Right lobe of liver (tissue), 6 donors: ENCODE results near the gene FIZ1. TPM values are rescaled to one million over a fixed set of nuclear protein-coding genes. Genes with fewer than 3 reads are reported as not detected.

Experiments
- ATAC-seq, 4 donors: fragments of 200-7000 bp; cut with Tn5 transposase; one replicate each; pipeline ENCODE4 v1.9.1; 2020; ENCODE audit warnings: mild to moderate bottlenecking in 4 of 4, moderate library complexity in 4 of 4
- DNase-seq, 3 donors: peaks; one replicate each; pipeline ENCODE4 v3.0.0-alpha.2; 2020
- H3K27ac ChIP-seq, 3 donors: fragments of 200-600 bp; one replicate each; pipeline ENCODE4 v1.8.0; 2022
- H3K27me3 ChIP-seq, 2 donors: fragments of 200-600 bp; one replicate each; pipeline ENCODE4 v1.8.0; 2022
- H3K36me3 ChIP-seq, 4 donors: fragments of 200-600 bp; sonication (generic) in 1 of 4; one replicate each; pipeline versions ENCODE4 v1.5.1 to v1.8.0; 2017 to 2022; ENCODE audit warnings: control low read depth in 1 of 4
- H3K4me1 ChIP-seq, 4 donors: fragments of 200-600 bp; sonication (generic) in 1 of 4; one replicate each; pipeline versions ENCODE4 v1.5.1 to v1.8.0; 2017 to 2022; ENCODE audit warnings: control low read depth in 1 of 4
- H3K4me3 ChIP-seq, 3 donors: fragments of 200-600 bp; one replicate each; pipeline ENCODE4 v1.8.0; 2022
- H3K9me3 ChIP-seq, 4 donors: fragments of 200-600 bp; sonication (generic) in 1 of 4; one replicate each; pipeline versions ENCODE4 v1.5.1 to v1.8.0; 2017 to 2022; ENCODE audit warnings: control low read depth in 1 of 4
- CTCF ChIP-seq, 4 donors: fragments of 200-600 bp in 3 of 4; fragments of 450-650 bp in 1 of 4; IDR thresholded peaks; one replicate each; pipeline versions ENCODE4 v1.5.1 to v1.8.0; 2016 to 2022; ENCODE audit warnings: antibody characterized with exemption in 4 of 4, mild to moderate bottlenecking in 2 of 4
- POLR2A ChIP-seq: fragments of 450-650 bp; IDR thresholded peaks from one replicate; pipeline ENCODE4 v1.6.1; 2017; ENCODE audit warnings: antibody characterized with exemption, mild to moderate bottlenecking
- WGBS: methylation state at CpG from one replicate; pipeline ENCODE4 v1.1.6; 2018; ENCODE audit warnings: low coverage, low lambda C conversion rate; ENCODE audit not compliant: insufficient coverage; ENCODE audit errors: missing lambda C conversion rate; 5-methylcytosine and 5-hydroxymethylcytosine counted together
- intact Hi-C, 2 donors: fragments of 100-400 bp; cut with DNase I; formaldehyde crosslinking; loops; one replicate each; pipeline versions ENCODE4 v1.11.2 to v1.14.1; 2022
- total RNA-seq, 6 experiments: library from RNA; depleted of rRNA in 2 of 6; stranded (reverse); fragments of >200 nt in 2 of 6; fragmentation: NEBNext Ultra II Directional in 3 of 6; extraction: Animal tissue kit (Norgen Biotek cat#: 25700) in 3 of 6; gene quantifications; one replicate each; pipeline versions ENCODE4 v1.1.0 to v1.2.4, GENCODE V29; 2016 to 2023
- donor health status: DM: no; HTN: yes; CAD: no.
- donor health status: DM: no; HTN: no; CAD: no.
- donor health status: DM: no; HTN: no; CAD: no.
- donor health status: DM: no; HTN: yes; CAD: no.
- donor health status: DM: no; HTN: yes; CAD: no.

The FIZ1 gene
- total RNA-seq, 6 experiments from 2014 or later: 3.0 to 13.1 (median 5.1) TPM

DNA sequence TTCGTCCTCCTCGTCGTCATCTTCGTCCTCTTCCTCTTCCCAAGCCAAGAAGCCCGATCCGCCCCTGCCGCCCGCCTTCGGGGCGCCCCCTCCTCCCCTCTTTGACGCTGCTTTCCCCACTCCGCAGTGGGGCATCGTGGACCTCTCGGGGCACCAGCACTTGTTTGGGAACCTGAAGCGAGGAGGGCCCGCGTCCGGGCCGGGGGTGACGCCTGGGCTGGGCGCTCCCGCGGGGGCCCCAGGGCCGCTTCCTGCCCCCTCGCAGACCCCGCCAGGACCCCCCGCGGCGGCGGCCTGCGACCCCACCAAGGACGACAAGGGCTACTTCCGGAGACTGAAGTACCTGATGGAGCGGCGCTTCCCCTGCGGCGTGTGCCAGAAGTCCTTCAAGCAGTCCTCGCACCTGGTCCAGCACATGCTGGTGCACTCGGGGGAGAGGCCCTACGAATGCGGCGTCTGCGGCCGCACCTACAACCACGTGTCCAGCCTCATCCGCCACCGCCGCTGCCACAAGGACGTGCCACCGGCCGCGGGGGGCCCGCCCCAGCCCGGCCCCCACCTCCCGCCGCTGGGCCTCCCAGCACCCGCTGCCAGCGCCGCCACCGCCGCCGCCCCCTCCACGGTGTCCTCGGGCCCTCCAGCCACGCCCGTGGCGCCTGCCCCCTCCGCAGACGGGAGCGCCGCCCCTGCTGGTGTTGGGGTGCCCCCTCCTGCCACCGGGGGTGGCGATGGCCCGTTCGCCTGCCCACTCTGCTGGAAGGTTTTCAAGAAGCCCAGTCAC, 14.8 kb upstream of the FIZ1 start:
- 87% methylated on average over 10 of the region's 75 CpGs for WGBS
- Histone ChIP-seq H3K36me3 (peaks cover 0 to 14% (median 0%) of the 10 kb centered on the region in 4 donors), H3K27me3 (no peaks in the 10 kb centered on the region), H3K4me1 (no peaks in the 10 kb centered on the region), H3K4me3 (no peak overlapping the region), H3K9me3 (no peaks in the 10 kb centered on the region), H3K27ac (no peak overlapping the region)
- no peak for TF ChIP-seq CTCF (IDR thresholded peaks at IDR 0.05)
- no peak for TF ChIP-seq POLR2A
- intact Hi-C loops: no loop called here
- DNase-seq: no peak
- ATAC-seq: no peak

DNA sequence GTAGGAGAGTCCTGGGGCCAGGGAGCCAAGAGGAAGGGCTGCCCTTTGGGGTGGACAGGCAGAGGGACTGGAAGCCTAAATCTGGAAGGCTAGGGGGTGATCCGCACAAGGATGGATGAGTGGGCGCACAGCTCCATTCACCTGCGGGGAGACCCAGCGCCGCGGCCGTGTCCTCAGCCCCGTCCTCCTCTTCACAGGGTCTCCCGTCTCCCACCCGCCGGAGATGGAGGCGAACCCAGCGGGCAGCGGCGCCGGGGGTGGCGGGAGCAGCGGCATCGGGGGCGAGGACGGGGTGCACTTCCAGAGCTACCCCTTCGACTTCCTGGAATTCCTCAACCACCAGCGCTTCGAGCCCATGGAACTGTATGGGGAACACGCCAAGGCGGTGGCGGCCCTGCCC, 14.1 kb upstream of the FIZ1 start:
- WGBS: 100% methylated on average over 3 of the region's 27 CpGs
- Histone ChIP-seq H3K4me3 (no peak overlapping the region), H3K4me1 (no peaks in the 10 kb centered on the region), H3K27me3 (no peaks in the 10 kb centered on the region), H3K27ac (no peak overlapping the region), H3K9me3 (no peaks in the 10 kb centered on the region), H3K36me3 (peaks cover 0 to 14% (median 0%) of the 10 kb centered on the region in 4 donors)
- intact Hi-C loops: no loop called here
- DNase-seq (no peak), ATAC-seq (no peak)
- TF ChIP-seq POLR2A: no peak
- no peak for TF ChIP-seq CTCF (IDR thresholded peaks at IDR 0.05)

DNA sequence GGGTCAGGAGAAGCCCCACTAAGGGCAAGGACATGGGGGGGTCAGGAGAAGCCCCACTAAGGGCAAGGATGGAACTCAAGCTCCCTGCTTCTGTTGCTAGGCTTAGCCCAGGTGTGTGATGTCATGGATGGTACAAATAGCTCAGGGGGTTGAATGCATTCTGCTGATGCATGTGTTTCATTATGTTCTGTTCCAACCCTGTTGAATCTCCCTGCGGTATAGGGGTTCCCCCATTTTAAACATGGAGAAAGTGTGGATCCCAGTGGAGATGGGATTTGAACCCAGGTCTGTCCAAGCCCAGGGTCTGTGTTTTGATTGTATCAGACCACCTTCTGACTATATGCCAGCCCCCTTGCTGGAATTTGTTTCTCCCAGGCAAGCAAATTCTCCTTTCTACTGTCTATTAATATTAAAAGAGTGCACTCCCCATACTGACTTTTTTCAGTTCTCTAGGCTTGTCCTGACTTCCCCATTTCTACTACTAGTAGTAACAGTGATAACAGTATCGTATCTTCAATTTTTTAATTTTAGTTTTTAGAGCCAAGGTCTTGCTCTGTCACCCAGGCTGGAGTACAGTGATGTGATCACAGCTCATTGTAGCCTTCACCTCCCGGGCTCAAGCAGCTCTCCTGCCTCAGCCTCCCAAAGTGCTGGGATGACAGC, 12.8 kb upstream of the FIZ1 start:
- Histone ChIP-seq H3K27ac (no peak overlapping the region), H3K4me3 (no peak overlapping the region), H3K27me3 (no peaks in the 10 kb centered on the region), H3K36me3 (peaks cover 0 to 14% (median 0%) of the 10 kb centered on the region in 4 donors), H3K4me1 (no peaks in the 10 kb centered on the region), H3K9me3 (no peaks in the 10 kb centered on the region)
- 66% methylated on average over 3 of the region's 3 CpGs for WGBS
- no peak for TF ChIP-seq POLR2A
- TF ChIP-seq CTCF (IDR thresholded peaks at IDR 0.05): no peak
- no peak for ATAC-seq
- DNase-seq: no peak
- intact Hi-C loops: no loop called here

DNA sequence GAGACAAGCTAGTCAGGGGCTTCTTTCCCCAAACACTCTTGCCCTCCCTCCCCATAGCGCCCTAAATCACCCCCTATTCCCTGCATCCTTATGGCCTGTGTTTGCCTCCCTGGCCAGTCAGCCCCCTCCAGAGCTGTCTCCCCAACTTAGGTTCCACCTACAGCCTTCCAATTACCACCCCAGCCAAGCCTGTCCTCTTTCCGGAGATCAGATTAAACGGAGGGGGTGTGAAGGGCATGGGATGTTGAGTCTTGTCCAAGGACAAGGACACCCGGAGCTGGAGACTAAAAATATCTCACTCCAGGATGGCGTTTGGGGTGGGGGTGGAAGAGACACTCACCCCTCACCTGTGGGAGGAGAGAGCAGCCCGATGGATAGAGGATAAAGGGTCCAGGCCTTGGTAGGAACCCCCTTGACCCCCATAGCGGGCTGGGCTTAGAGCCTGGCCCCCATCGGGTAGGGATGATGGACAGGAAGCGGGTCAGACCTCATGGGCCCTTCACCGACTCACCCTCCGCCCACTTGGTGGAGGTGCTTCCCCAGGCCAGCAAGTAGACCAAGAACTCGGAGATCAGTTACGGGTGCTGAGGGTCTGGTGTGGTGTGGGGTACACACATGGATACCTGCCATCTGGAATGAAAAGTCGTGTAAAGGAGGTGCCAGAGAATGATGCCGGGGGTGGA, 12.1 kb upstream of the FIZ1 start:
- 77% methylated on average over 12 of the region's 15 CpGs for WGBS
- ATAC-seq: no peak
- Histone ChIP-seq H3K36me3 (peaks cover 0 to 13% (median 0%) of the 10 kb centered on the region in 4 donors), H3K4me3 (no peak overlapping the region), H3K27ac (no peak overlapping the region), H3K4me1 (peaks cover 0 to 5% (median 3%) of the 10 kb centered on the region in 4 donors), H3K9me3 (no peaks in the 10 kb centered on the region), H3K27me3 (no peaks in the 10 kb centered on the region)
- intact Hi-C loops: no loop called here
- TF ChIP-seq CTCF (IDR thresholded peaks at IDR 0.05): no peak
- no peak for TF ChIP-seq POLR2A
- DNase-seq: no peak
